ENCODE data around the gene TNN. TPM values are rescaled to one million over a fixed set of nuclear protein-coding genes. Genes with fewer than 3 reads are reported as not detected.
A peak's percentile ranks its signal among the peaks of the same experiment; 100 is the strongest.

Gene TNN
- total RNA-seq, 6 experiments from 2014 or later, result 0.18 to 0.67 (median 0.41) TPM

- 78% methylated on average over 2 of the region's 2 CpGs for WGBS (ENCODE audit: insufficient coverage, low coverage, low lambda C conversion rate, missing lambda C conversion rate)
- ATAC-seq (no peak), DNase-seq (no peak)
- no peak for TF ChIP-seq CTCF (IDR thresholded peaks at IDR 0.05)
- no peak for TF ChIP-seq POLR2A (IDR thresholded peaks at IDR 0.05)
- intact Hi-C loops (cut with DNase I), result no loop called here
- Histone ChIP-seq H3K4me3 (no peak overlapping the region), H3K27me3 (no peaks in the 10 kb centered on the region), H3K9me3 (no peaks in the 10 kb centered on the region), H3K4me1 (peaks cover 0 to 10% (median 4%) of the 10 kb centered on the region in 4 donors), H3K27ac (no peak overlapping the region), H3K36me3 (no peaks in the 10 kb centered on the region)
These were observed 119.0 kb downstream of the TNN start for GRCh38 chr1:175186433-175187160.

- peaks cover 0 to 11% (median 4%) of the 10 kb centered on the region in 4 donors for H3K4me1 ChIP-seq
- no peaks in the 10 kb centered on the region for H3K36me3 ChIP-seq
- no peak overlapping the region for H3K4me3 ChIP-seq
- ATAC-seq (no peak), DNase-seq (no peak)
- H3K27me3 ChIP-seq, result no peaks in the 10 kb centered on the region
- whole genome bisulfite sequencing (ENCODE audit: insufficient coverage, low coverage, low lambda C conversion rate, missing lambda C conversion rate), result 60% methylated on average over 2 of the region's 2 CpGs
- no peak for TF ChIP-seq POLR2A (IDR thresholded peaks at IDR 0.05)
- TF ChIP-seq CTCF (IDR thresholded peaks at IDR 0.05), result no peak
- intact Hi-C loops (cut with DNase I), result no loop called here
- H3K9me3 ChIP-seq, result no peaks in the 10 kb centered on the region
- peak overlapping the region in 1 of 3 donors; percentile 7 for H3K27ac ChIP-seq
These were observed 121.3 kb downstream of the TNN start for GRCh38 chr1:175188936-175189335.

- peaks cover 0 to 11% (median 4%) of the 10 kb centered on the region in 4 donors for H3K4me1 ChIP-seq
- peak; percentile 25 to 49 (median 38) for ATAC-seq
- H3K9me3 ChIP-seq, result no peaks in the 10 kb centered on the region
- WGBS (ENCODE audit: insufficient coverage, low coverage, low lambda C conversion rate, missing lambda C conversion rate), result 0% methylated on average over 7 of the region's 7 CpGs
- no peaks in the 10 kb centered on the region for H3K27me3 ChIP-seq
- TF ChIP-seq POLR2A (IDR thresholded peaks at IDR 0.05) (no peak), CTCF (IDR thresholded peaks at IDR 0.05) (no peak)
- intact Hi-C loops (cut with DNase I), result no loop called here
- no peak for DNase-seq
- no peaks in the 10 kb centered on the region for H3K36me3 ChIP-seq
- H3K27ac ChIP-seq, result peak overlapping the region; percentile 86 to 94 (median 89)
- H3K4me3 ChIP-seq, result peak overlapping the region; percentile 60 to 83 (median 64)
These were observed 124.0 kb downstream of the TNN start for GRCh38 chr1:175191659-175192058.

GRCh38 chr1:175192111-175192629, 124.5 kb downstream of the TNN start:
- intact Hi-C loops (cut with DNase I), result no loop called here
- Histone ChIP-seq H3K27me3 (no peaks in the 10 kb centered on the region), H3K4me3 (peak overlapping the region; percentile 60 to 83 (median 64)), H3K4me1 (peaks cover 0 to 11% (median 4%) of the 10 kb centered on the region in 4 donors), H3K36me3 (no peaks in the 10 kb centered on the region), H3K27ac (peak overlapping the region; percentile 86 to 94 (median 89)), H3K9me3 (no peaks in the 10 kb centered on the region)
- DNase-seq (peak; percentile 75 to 86 (median 76)), ATAC-seq (peak; percentile 33 to 62 (median 56))
- WGBS (ENCODE audit: insufficient coverage, low coverage, low lambda C conversion rate, missing lambda C conversion rate), result under 1% methylated on average over 17 of the region's 17 CpGs
- TF ChIP-seq POLR2A (IDR thresholded peaks at IDR 0.05) (no peak), CTCF (IDR thresholded peaks at IDR 0.05) (peak in 1 of 4 donors; percentile 17)
